ENCODE results near the gene GPRIN1.
"Not testable (repeated sequence)": the region's sequence is repeated elsewhere in the genome, so short reads cannot be mapped to it uniquely, and the experiment has no call there.

GPRIN1 gene

DNA sequence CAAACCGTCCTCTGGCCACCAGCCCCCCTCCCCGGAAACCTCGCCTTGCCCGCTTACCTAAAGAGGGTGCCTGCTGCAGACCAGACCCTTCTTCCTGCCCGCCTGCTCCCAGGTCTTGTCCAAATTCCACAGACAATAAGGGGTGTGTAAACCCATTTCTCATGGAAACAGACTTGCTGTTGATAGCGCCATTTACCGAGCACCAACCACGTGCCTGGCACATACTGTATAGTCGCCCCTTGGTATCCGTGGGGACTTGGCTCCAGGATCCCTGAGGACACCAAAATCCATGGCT is 35.7 kb downstream of the GPRIN1 start:
- DNase-seq (ENCODE audit: low spot score): no peak

DNA sequence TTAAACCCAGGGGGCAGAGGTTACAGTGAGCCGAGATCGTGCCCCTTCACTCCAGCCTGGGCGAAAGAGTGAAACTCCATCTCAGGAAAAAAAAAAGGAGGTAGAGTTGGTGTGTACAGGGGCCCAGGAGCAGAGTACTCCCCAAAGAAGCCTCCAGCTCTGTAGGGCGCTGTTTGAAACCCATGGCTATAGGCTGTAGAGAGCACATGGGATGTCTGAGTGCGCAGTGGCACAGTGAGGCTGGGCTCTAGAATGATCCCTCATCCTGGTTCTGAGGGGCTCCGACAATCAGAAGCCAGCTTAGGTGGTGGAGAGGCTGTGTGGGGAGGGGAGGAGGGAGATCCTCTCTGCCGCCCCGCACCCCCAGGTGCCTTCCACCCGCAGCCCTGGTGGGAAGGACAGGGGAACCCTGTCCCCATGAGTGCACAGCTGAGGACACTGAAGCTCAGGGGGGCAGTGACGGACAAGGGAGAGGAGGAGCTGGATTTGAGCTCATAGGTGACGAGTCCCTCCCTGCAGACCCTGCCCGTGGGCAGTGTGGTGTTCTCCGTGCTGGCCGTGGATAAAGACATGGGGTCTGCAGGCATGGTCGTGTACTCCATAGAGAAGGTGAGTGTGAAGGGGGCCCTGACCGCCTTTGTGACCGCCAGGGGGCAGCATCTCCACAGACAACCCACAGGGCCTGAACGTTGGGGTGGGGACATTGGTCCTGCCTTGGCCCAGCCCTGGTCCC is 36.2 kb downstream of the GPRIN1 start:
- peak; percentile 77 for DNase-seq (ENCODE audit: low spot score)

DNA sequence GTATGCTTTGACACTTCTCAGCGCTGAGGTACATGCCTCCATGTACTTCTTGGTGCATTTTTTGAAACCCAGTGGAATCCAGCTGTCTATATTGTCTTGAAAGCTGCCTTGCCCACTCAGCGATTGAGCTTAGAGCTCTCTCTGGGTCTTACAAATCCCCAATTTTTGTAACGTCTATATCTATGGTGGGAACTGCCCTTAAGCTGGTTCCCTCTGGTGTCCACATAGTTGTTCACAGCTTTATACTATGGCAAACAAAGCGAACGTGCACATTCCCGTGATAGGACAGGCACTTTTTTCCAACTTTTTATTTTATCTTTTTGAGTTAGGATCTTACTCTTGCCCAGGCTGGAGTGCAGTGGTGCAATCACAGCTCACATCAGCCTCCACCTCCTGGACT is 39.9 kb downstream of the GPRIN1 start:
- DNase-seq (ENCODE audit: low spot score): no peak

DNA sequence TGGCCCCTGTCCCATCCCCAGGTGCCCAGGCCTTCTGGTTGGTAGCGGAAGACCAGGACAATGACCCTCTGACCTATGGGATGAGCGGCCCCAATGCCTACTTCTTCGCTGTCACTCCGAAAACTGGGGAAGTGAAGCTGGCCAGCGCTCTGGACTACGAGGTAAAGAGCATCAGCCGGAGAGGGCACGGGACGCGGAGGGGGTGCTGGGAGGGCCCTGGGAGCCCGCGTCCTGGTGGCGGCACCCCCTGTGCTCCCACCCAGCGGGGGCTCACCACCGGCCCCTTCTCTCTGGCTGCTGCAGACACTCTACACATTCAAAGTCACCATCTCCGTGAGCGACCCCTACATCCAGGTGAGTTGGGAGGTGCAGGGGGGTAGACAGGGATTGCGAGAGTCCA is 41.3 kb downstream of the GPRIN1 start:
- no peak for DNase-seq (ENCODE audit: low spot score)

DNA sequence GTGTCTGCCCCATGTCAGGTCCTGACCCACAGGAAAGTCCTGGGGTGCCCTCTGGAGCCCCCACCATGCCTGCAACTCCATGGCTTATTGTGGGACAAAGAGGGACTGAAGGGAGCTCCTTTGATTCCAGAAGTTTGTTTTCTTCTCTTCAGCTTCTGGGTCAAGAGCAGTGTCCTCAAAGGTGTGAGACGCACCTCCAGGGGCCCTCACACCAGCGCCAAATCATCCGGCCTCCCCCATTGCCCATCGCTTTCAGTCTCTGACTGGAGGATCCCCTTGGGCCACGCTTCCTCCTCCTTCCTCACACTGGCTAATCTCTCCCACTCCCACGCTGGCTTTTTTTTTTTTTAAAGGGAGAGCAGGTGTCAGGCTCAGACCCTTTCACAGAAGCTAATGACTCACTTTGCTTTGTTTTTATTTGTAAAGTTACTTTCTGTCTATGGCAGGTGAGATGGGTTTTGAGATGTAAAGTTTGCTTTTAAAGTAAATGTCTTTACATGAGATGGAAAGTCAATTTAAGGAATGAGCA is 44.1 kb downstream of the GPRIN1 start:
- DNase-seq (ENCODE audit: low spot score): no peak

DNA sequence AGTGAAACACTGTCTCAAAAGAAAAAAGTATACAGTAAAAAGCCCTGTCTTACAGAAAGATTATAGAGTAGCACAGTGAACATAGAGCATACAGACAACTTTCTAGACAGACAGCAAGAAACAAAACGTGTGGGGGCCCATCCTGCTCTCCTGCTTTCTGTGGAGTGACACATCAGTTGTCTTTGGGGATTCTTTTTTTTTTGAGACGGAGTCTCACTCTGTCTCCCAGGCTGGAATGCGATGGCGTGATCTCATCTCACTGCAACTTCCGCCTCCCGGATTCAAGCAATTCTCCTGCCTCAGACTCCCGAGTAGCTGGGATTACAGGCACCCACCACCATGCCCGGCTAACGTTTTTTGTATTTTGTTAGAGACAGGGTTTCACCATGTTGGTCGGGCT is 46.0 kb downstream of the GPRIN1 start:
- no peak for DNase-seq (ENCODE audit: low spot score)

DNA sequence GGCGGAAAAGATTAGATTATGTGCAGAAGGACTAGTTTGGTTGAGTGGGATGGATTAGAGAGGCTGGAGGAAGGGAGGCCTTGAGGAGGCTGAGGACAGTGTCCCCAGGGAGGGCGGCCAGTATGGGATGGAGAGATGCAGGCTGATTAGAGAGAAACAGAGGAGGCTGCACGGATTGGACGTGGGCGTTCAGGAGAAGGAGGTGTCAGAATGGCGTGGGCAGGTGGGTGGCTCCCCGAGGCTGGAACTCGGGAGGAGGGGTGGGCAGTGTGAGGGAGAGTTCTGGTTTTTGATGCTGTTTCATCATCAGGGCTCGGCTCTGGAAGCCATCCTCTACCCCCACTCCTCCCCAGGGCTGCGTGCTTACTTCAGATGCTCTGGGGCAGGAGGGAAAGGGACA is 47.8 kb downstream of the GPRIN1 start:
- DNase-seq (ENCODE audit: low spot score): no peak

DNA sequence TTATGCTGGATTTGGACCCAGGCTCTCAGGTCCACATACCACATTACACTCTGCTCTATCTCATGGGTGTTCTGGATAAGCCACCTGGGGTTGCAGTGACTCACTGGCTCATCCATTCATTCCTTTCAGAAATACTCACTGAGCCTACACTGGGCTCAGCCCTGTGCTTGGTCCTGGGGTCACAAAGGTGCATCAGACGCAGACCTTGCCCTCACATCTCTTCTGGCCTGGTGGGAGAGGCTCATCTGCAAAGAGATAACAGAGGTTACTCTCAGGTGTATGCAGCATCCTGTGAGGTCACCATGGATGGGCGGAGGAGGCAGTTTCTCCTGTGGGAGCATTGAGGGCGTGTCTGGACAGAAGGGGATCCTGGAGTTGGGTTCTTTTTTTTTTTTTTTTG is 48.7 kb downstream of the GPRIN1 start:
- DNase-seq (ENCODE audit: low spot score): no peak

DNA sequence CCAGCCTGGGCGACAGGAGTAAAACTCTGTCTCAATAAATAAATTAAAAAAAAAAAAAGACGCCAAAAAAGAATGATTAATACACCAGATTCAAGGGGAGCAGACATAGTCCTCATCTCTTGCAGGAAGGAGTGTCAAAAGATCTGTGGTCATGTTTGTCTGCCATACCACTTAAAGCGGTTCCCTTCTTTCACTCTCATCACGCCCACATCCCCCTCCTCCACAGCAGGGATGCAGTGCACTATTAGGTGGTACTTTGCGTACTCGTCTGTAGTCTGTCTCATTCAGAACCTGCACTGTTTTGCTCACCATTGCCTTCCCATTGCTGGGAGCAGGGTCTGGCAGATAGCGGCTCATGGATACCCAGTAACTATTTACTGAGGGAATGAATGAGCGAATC is 49.6 kb downstream of the GPRIN1 start:
- no peak for DNase-seq (ENCODE audit: low spot score)

DNA sequence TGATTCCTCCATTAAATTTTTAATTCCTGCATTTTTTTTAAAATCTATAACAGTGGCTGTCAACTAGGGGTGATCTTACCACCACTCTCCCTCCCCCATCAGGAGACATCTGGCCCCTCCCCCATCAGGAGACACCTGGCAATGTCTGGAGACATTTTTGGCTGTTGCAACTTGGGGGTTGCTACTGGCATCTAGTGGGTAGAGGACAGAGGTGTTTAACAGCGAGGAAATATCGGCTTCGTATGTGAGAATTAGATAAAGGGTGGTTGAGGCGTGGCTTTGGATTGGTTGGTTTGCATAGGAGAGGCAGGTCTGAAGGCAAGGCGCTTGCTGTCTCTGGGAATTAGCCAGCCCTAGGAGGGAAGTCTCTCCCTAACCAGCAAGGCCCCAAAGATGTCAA is 50.3 kb downstream of the GPRIN1 start:
- no peak for DNase-seq (ENCODE audit: low spot score)

DNA sequence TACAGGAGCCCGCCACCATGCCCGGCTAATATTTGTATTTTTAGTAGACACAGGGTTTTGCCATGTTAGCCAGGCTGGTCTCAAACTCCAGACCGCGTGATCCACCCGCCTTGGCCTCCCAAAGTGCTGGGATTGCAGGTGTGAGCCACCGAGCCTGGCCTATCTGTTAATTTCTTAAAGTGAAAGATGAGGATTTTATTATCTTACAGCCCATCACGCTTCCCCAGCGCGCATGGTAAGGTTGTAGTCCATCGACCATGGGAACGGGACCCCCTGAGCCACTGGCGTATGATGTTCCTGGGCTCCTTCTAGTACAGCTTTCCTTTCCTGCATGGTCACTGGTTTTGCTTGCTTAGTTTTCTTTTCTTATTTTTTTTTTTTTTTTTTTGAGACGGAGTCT is 52.1 kb downstream of the GPRIN1 start:
- DNase-seq (ENCODE audit: low spot score): no peak

DNA sequence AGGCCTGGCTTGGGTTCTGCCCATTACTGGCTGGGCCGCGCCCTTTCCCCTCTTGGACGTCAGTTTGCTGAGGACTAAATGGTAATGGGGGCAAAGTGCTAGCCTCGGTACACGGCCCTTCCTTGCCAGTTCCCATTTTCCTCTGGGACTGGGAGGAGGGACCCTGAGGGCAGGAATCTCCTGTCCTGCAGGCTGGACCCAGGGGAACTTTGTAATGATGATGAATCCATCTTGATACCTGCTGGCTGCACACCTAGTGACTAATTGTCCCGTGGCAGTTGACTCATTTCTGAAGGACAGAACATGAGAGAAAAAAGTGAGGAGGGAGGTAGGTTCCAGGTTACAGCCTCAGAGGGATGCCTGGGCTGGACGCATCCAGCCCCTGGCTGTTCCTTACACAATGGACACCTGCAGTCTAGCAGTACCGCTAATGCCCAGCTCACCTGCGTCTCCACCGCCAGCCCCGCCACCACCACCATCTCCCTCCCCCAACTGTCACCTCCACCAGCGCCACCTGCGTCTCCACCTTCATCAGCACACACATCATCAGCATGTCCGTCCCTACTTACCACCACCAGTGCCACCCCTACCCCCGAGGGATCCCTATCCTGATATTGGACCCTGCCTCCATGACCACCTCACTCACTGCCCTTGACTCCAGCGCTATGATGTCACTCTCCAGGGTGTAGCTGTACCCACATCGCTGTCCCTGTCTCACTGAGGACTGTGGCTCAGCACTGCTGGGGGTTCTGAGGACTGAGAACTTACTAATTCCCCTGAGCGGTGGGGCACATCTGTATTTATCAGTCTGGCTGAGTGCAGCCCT is 56.5 kb downstream of the GPRIN1 start:
- no peak for DNase-seq (ENCODE audit: low spot score)

DNA sequence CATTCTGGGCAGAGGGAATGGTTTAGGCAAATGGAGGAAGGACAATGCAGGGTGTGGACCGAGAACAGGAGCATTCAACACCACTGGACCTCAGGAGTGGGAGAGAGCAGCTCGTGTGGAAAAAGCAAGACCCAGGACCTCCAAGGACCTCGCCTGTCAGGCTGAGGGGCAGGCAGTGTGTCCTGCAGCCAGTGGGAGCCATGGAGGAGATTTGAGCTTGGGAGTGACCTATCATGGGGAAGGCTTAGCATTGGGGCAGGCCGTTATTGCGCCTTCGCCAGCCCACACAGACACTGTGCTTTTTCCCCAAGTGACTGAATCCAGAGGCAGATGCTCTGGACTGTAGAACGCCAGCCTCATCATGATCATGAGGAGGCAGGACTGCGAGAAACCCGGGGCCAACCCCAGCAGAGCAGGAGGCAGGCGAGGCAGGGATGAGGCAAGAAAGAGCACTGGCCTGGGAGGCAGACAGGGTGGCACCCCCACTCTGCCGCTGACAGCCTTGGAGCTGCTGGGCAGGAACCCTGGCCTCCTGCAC is 57.6 kb downstream of the GPRIN1 start:
- DNase-seq (ENCODE audit: low spot score): no peak

DNA sequence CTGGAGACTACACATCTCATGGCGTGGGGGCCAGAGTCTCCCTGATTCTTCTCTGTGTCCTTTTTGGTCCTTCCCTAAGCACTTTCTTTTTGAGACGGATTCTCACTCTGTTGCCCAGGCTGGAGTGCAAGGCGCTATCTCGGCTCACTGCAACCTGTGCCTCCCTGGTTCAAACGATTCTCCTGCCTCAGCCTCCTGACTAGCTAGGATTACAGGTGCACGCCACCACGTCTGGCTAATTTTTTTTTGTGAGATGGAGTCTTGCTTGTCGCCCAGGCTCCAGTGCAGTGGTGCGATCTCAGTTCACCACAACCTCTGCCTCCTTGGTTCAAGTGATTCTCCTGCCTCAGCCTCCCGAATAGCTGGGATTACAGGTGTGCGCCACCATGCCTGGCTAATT is 59.0 kb downstream of the GPRIN1 start:
- not testable (repeated sequence) for DNase-seq (ENCODE audit: low spot score)

DNA sequence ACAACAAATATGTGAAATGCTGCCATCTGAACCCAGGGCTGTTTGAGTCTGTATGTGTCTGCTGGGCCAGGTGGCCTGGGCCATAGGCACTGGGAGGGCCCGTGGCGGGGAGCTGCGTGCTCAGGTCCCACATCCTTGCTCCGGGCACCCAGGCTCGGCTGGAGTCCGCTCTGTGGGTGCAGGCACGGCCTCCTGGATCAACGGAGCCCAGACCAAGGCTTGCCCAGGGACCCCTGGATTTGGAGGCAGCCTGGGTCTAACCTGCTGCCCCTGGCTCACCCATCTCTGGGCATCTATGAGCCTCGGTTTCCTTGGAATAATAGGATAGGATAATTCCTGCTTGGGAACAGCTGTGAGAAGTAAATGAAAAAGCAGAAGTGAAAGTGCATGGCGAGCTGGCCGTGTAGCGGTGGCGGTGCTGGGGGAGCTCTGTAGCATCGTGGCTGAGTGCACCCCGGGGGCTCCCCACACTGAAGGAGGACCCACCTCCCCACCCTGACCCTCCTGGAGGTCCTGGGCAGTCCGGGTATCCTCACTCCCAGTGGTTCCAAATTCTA is 59.6 kb downstream of the GPRIN1 start:
- DNase-seq (ENCODE audit: low spot score): no peak

DNA sequence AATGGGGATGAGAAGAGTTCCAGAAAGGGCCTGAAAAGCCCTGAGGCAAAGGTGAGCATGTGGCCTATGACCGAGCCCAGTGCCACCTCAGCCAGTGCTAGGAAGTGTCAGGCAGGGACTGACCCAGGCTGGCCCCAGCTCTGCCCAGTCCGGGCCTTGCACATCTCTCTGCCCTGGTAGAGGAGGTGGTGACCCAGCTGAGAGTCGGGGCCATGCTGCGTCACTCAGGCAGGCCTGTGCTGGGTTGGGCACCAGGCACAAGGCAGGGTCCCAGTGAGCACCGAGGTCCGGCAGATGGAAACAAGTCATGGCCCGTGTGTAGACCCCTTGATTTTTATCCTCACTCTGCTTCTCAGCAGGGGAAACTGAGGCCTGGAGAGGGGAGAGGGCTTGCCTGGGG is 60.1 kb downstream of the GPRIN1 start:
- DNase-seq (ENCODE audit: low spot score): no peak

DNA sequence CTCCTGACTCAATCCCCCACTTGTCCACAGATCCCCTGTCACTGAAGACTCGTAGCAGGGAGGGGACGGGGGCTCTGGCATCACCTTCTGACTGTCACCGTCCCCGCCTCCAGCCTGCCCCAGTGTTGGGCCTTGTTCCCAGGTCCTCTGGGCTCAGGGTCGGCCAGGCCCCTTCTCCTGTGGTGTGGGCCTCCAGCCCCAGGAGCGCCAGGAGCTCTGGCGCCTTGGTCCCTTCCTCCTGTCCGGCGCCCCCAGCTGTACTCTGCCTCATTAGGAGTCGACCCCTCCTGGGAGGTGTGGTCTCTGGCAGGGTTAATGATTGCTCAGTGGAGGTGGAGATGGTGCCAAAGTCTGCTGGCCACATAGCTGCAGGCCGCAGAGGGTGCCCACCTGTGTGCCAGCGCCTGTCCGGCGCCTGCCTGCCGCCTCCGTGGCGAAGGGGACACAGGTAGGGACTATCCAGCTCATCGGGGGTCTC is 61.0 kb downstream of the GPRIN1 start, which contains the start of gene CDHR2:
CDHR2 (plus strand) TSS at position 376 of the 478 bp plus-strand sequence. CDS start 16,011 bp downstream, outside the sequence.
- DNase-seq (ENCODE audit: low spot score): no peak

DNA sequence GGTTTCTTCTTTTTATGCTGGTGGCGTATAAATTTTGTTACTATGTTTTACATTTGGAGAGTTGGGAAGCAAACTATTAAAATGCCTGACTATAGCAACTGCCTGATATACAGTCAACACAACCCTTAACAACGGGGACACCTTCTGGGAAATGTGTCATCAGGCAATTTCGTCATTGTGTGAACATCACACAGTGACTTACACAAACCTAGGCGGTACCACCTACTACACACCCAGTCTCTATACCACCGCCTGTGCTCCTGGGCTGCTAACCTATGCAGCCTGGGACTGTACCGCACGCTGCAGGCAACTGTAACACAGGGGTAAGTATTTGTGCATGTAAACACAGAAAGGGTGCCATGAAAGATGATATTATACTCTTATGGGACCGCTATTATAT is 62.2 kb downstream of the GPRIN1 start:
- DNase-seq (ENCODE audit: low spot score): no peak

Data from cerebellar cortex (tissue), 1 donor.